ENCODE data around the gene FAM53C. TPM values are rescaled to one million over a fixed set of nuclear protein-coding genes. Genes with fewer than 3 reads are reported as not detected.
A peak's percentile ranks its signal among the peaks of the same experiment; 100 is the strongest.

FAM53C gene
- total RNA-seq, 3 donors from 2014 or later: 16.6 to 31.0 (median 23.3) TPM

GRCh38 chr5:138346889-138347288, 8.8 kb downstream of the FAM53C start:
- intact Hi-C loops (cut with DNase I; ENCODE audit: low total_unique reads): loop anchor here (5.0 kb wide), 1 partner anchor 1330 kb away; no protein-coding TSS in a partner anchor

GRCh38 chr5:138349852-138350562, 11.9 kb downstream of the FAM53C start:
- TF ChIP-seq CTCF (IDR thresholded peaks at IDR 0.05) (no peak), POLR2AphosphoS5 (IDR thresholded peaks at IDR 0.05) (no peak), POLR2A (IDR thresholded peaks at IDR 0.05) (no peak)
- intact Hi-C loops (cut with DNase I; ENCODE audit: low total_unique reads): loop anchor here (5.0 kb wide), 1 partner anchor 1327 kb away; no protein-coding TSS in a partner anchor
- no peak overlapping the region for H3K4me3 ChIP-seq
- H3K36me3 ChIP-seq: peaks cover 8% of the 10 kb centered on the region
- no peak for DNase-seq (ENCODE audit: low spot score in 2 of 2)
- H3K4me1 ChIP-seq: no peaks in the 10 kb centered on the region
- H3K27me3 ChIP-seq: no peaks in the 10 kb centered on the region
- peak overlapping the region in 1 of 2 donors; percentile 10 for H3K27ac ChIP-seq
- H3K9me3 ChIP-seq: no peaks in the 10 kb centered on the region

More at GRCh38 chr5:138346889-138347288, 8.8 kb downstream of the FAM53C start:
- Histone ChIP-seq H3K27ac (no peak overlapping the region), H3K9me3 (no peaks in the 10 kb centered on the region), H3K4me1 (no peaks in the 10 kb centered on the region), H3K4me3 (no peak overlapping the region), H3K27me3 (no peaks in the 10 kb centered on the region), H3K36me3 (peaks cover 11% of the 10 kb centered on the region)
- DNase-seq (ENCODE audit: low spot score in 2 of 2): no peak
- TF ChIP-seq POLR2A (IDR thresholded peaks at IDR 0.05) (no peak), POLR2AphosphoS5 (IDR thresholded peaks at IDR 0.05) (no peak), CTCF (IDR thresholded peaks at IDR 0.05) (no peak)

GRCh38 chr5:138350563-138350890, 12.5 kb downstream of the FAM53C start:
- TF ChIP-seq CTCF (IDR thresholded peaks at IDR 0.05): no peak
- TF ChIP-seq POLR2A (IDR thresholded peaks at IDR 0.05): no peak
- TF ChIP-seq POLR2AphosphoS5 (IDR thresholded peaks at IDR 0.05): no peak
- no peak for DNase-seq (ENCODE audit: low spot score in 2 of 2)
- H3K27ac ChIP-seq: no peak overlapping the region
- H3K27me3 ChIP-seq: no peaks in the 10 kb centered on the region
- no peak overlapping the region for H3K4me3 ChIP-seq
- H3K4me1 ChIP-seq: no peaks in the 10 kb centered on the region
- no peaks in the 10 kb centered on the region for H3K9me3 ChIP-seq
- H3K36me3 ChIP-seq: peaks cover 3% of the 10 kb centered on the region
- intact Hi-C loops (cut with DNase I; ENCODE audit: low total_unique reads): no loop called here

- DNase-seq (ENCODE audit: low spot score in 2 of 2): no peak
- Histone ChIP-seq H3K4me1 (peaks cover 0 to 3% of the 10 kb centered on the region in 2 donors), H3K27me3 (no peaks in the 10 kb centered on the region), H3K36me3 (no peaks in the 10 kb centered on the region), H3K9me3 (no peaks in the 10 kb centered on the region), H3K4me3 (no peak overlapping the region), H3K27ac (no peak overlapping the region)
- intact Hi-C loops (cut with DNase I; ENCODE audit: low total_unique reads): no loop called here
- TF ChIP-seq POLR2A (IDR thresholded peaks at IDR 0.05) (no peak), CTCF (IDR thresholded peaks at IDR 0.05) (no peak), POLR2AphosphoS5 (IDR thresholded peaks at IDR 0.05) (no peak)
These were observed 13.0 kb downstream of the FAM53C start for GRCh38 chr5:138351056-138351455.

- Histone ChIP-seq H3K27me3 (no peaks in the 10 kb centered on the region), H3K4me1 (peaks cover 0 to 6% of the 10 kb centered on the region in 2 donors), H3K27ac (no peak overlapping the region), H3K36me3 (no peaks in the 10 kb centered on the region), H3K4me3 (no peak overlapping the region), H3K9me3 (no peaks in the 10 kb centered on the region)
- TF ChIP-seq POLR2AphosphoS5 (IDR thresholded peaks at IDR 0.05) (no peak), POLR2A (IDR thresholded peaks at IDR 0.05) (no peak), CTCF (IDR thresholded peaks at IDR 0.05) (no peak)
- no peak for DNase-seq (ENCODE audit: low spot score in 2 of 2)
- intact Hi-C loops (cut with DNase I; ENCODE audit: low total_unique reads): no loop called here
These were observed 13.5 kb downstream of the FAM53C start for GRCh38 chr5:138351517-138351916.
